DOHH2 (cell line): ENCODE measurements around the gene ESYT2.

Source experiments
- H3F3A ChIP-seq: fragments of 200-600 bp; sonication (generic), shearing (Covaris generic); 2 replicates; pipeline ENCODE4 v1.6.0; 2016; ENCODE audit warnings: antibody characterized with exemption, mild to moderate bottlenecking; ENCODE audit not compliant: control insufficient read depth, insufficient read depth
- H3K27ac ChIP-seq: fragments of 200-600 bp; sonication (generic); 2 replicates; pipeline ENCODE4 v1.5.1; 2014; ENCODE audit warnings: low read depth, mild to moderate bottlenecking, low read length, moderate library complexity
- H3K27me3 ChIP-seq: fragments of 200-600 bp; sonication (generic); 2 replicates; pipeline ENCODE4 v1.6.1; 2014; ENCODE audit warnings: mild to moderate bottlenecking, low read length, mixed read lengths; ENCODE audit not compliant: control insufficient read depth
- H3K36me3 ChIP-seq: fragments of 200-600 bp; sonication (generic); 2 replicates; pipeline ENCODE4 v1.6.1; 2014; ENCODE audit warnings: mild to moderate bottlenecking, low read length, moderate library complexity, mixed read lengths; ENCODE audit not compliant: control insufficient read depth
- H3K4me1 ChIP-seq: fragments of 200-600 bp; sonication (generic); 2 replicates; pipeline ENCODE4 v1.6.1; 2014; ENCODE audit warnings: mild to moderate bottlenecking, low read length, mixed read lengths; ENCODE audit not compliant: control insufficient read depth
- H3K4me2 ChIP-seq: fragments of 200-600 bp; sonication (generic); 2 replicates; pipeline ENCODE4 v1.6.0; 2014; ENCODE audit warnings: mild to moderate bottlenecking, low read length, moderate library complexity
- H3K4me3 ChIP-seq: fragments of 200-600 bp; sonication (generic); 2 replicates; pipeline ENCODE4 v1.5.1; 2014; ENCODE audit warnings: mild to moderate bottlenecking, low read length, mixed read lengths
- H3K79me2 ChIP-seq: fragments of 200-600 bp; sonication (generic); 2 replicates; pipeline ENCODE4 v1.6.1; 2014; ENCODE audit warnings: mild to moderate bottlenecking, low read length, mixed read lengths; ENCODE audit not compliant: control insufficient read depth
- H3K9me2 ChIP-seq: fragments of 200-600 bp; sonication (generic); replicated peaks from 2 replicates; pipeline ENCODE4 v1.6.1; 2014; ENCODE audit warnings: mild to moderate bottlenecking, low read length, mixed read lengths; ENCODE audit not compliant: control insufficient read depth
- H3K9me3 ChIP-seq: fragments of 200-600 bp; sonication (generic); 2 replicates; pipeline ENCODE4 v1.6.1; 2014; ENCODE audit warnings: antibody characterized with exemption, low read length, mixed read lengths; ENCODE audit not compliant: control insufficient read depth, insufficient read depth
- H4K20me1 ChIP-seq: fragments of 200-600 bp; sonication (generic); 2 replicates; pipeline ENCODE4 v1.6.0; 2014; ENCODE audit warnings: low read depth, mild to moderate bottlenecking, antibody characterized with exemption, low read length, moderate library complexity; ENCODE audit not compliant: control insufficient read depth, insufficient read depth
- EZH2phosphoT487 ChIP-seq: fragments of 200-600 bp; sonication (generic); IDR thresholded peaks from 2 replicates; pipeline ENCODE4 v1.6.1; 2017; ENCODE audit warnings: borderline replicate concordance, mild to moderate bottlenecking, antibody characterized with exemption, low read length, moderate library complexity, mixed read lengths
- TF ChIP-seq, protein P1 (sequence below): fragments of 200-600 bp; sonication (generic); IDR thresholded peaks from one replicate; pipeline ENCODE4 v1.5.1; 2014; ENCODE audit warnings: antibody characterized with exemption, mild to moderate bottlenecking, low read depth, low read length; ENCODE audit not compliant: poor library complexity, severe bottlenecking

ESYT2 gene

GRCh38 chr7:158779061-158780000 lies 50.0 kb downstream of the ESYT2 start:
- no peaks in the 10 kb centered on the region for H3K9me2 ChIP-seq
- no peaks in the 10 kb centered on the region for H3K4me1 ChIP-seq
- peaks cover 35% of the 10 kb centered on the region for H3K36me3 ChIP-seq
- no peak overlapping the region for H3K27ac ChIP-seq
- H3K4me2 ChIP-seq = no peak overlapping the region
- H3K79me2 ChIP-seq = no peaks in the 10 kb centered on the region
- H3K9me3 ChIP-seq = peaks cover 13% of the 10 kb centered on the region; the same call in 1 of the 2 replicates
- H3K27me3 ChIP-seq = no peaks in the 10 kb centered on the region
- H4K20me1 ChIP-seq = no peaks in the 10 kb centered on the region
- H3K4me3 ChIP-seq = no peak overlapping the region
- H3F3A ChIP-seq = no peaks in the 10 kb centered on the region
- TF ChIP-seq, protein P1, sequence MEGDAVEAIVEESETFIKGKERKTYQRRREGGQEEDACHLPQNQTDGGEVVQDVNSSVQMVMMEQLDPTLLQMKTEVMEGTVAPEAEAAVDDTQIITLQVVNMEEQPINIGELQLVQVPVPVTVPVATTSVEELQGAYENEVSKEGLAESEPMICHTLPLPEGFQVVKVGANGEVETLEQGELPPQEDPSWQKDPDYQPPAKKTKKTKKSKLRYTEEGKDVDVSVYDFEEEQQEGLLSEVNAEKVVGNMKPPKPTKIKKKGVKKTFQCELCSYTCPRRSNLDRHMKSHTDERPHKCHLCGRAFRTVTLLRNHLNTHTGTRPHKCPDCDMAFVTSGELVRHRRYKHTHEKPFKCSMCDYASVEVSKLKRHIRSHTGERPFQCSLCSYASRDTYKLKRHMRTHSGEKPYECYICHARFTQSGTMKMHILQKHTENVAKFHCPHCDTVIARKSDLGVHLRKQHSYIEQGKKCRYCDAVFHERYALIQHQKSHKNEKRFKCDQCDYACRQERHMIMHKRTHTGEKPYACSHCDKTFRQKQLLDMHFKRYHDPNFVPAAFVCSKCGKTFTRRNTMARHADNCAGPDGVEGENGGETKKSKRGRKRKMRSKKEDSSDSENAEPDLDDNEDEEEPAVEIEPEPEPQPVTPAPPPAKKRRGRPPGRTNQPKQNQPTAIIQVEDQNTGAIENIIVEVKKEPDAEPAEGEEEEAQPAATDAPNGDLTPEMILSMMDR = no peak
- no peak for TF ChIP-seq EZH2phosphoT487

- peaks cover 13% of the 10 kb centered on the region; the same call in 1 of the 2 replicates for H3K9me3 ChIP-seq
- H3K27me3 ChIP-seq = no peaks in the 10 kb centered on the region
- no peaks in the 10 kb centered on the region for H3K4me1 ChIP-seq
- H4K20me1 ChIP-seq = no peaks in the 10 kb centered on the region
- no peak for TF ChIP-seq EZH2phosphoT487
- TF ChIP-seq, protein P1 = no peak
- H3K79me2 ChIP-seq = no peaks in the 10 kb centered on the region
- no peak overlapping the region for H3K4me2 ChIP-seq
- H3F3A ChIP-seq = no peaks in the 10 kb centered on the region
- H3K36me3 ChIP-seq = peaks cover 34% of the 10 kb centered on the region
- no peaks in the 10 kb centered on the region for H3K9me2 ChIP-seq
- no peak overlapping the region for H3K4me3 ChIP-seq
- H3K27ac ChIP-seq = no peak overlapping the region
Observed at GRCh38 chr7:158778471-158778870, 50.8 kb downstream of the ESYT2 start.

DNA sequence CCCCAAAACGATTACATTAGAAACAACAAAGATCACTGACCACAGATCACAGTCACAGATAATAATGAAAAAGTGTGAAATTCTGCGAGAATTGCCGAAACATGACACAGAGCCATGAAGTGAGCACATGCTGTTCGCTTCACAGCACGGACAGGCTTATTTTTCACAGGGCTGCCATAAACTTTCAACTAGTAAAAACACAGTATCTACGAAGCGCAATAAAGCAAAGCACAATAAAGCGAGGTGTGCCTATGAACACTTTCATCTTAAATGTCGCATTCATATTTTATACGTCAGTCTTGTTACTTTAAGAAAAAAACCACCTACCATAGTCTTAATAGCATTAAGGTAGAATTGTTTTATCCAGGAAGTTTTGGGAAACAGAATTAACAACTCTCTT lies 51.5 kb downstream of the ESYT2 start:
- TF ChIP-seq, protein P1 = no peak
- TF ChIP-seq EZH2phosphoT487 = no peak
- peaks cover 13% of the 10 kb centered on the region; the same call in 1 of the 2 replicates for H3K9me3 ChIP-seq
- H3K27ac ChIP-seq = no peak overlapping the region
- H3K4me2 ChIP-seq = no peak overlapping the region
- peaks cover 28% of the 10 kb centered on the region for H3K36me3 ChIP-seq
- no peaks in the 10 kb centered on the region for H3K79me2 ChIP-seq
- no peaks in the 10 kb centered on the region for H4K20me1 ChIP-seq
- H3K4me3 ChIP-seq = no peak overlapping the region
- H3F3A ChIP-seq = no peaks in the 10 kb centered on the region
- no peaks in the 10 kb centered on the region for H3K27me3 ChIP-seq
- no peaks in the 10 kb centered on the region for H3K9me2 ChIP-seq
- H3K4me1 ChIP-seq = no peaks in the 10 kb centered on the region
